Osteocyte (in vitro differentiated cells): ENCODE data around the gene CTBP2. TPM values are rescaled to one million over a fixed set of nuclear protein-coding genes. Genes with fewer than 3 reads are reported as not detected.

Experiments used
- DNase-seq: peaks from one replicate; pipeline ENCODE4 v3.0.0; 2021; ENCODE audit warnings: mixed read lengths; ENCODE audit not compliant: unreplicated experiment; ENCODE audit errors: extremely low spot score
- H3K27ac Mint-ChIP-seq: one replicate; pipeline ENCODE4 v1.8.0; 2021; ENCODE audit warnings: mild to moderate bottlenecking, mixed read lengths; ENCODE audit not compliant: unreplicated experiment
- H3K27me3 Mint-ChIP-seq: one replicate; pipeline ENCODE4 v1.8.0; 2021; ENCODE audit warnings: mixed read lengths; ENCODE audit not compliant: unreplicated experiment
- H3K36me3 Mint-ChIP-seq: one replicate; pipeline ENCODE4 v1.8.0; 2021; ENCODE audit warnings: mixed read lengths; ENCODE audit not compliant: unreplicated experiment
- H3K4me1 Mint-ChIP-seq: one replicate; pipeline ENCODE4 v1.8.0; 2021; ENCODE audit warnings: mixed read lengths; ENCODE audit not compliant: unreplicated experiment
- H3K4me3 Mint-ChIP-seq: one replicate; pipeline ENCODE4 v1.8.0; 2021; ENCODE audit warnings: mild to moderate bottlenecking, moderate library complexity, mixed read lengths; ENCODE audit not compliant: unreplicated experiment
- H3K9me3 Mint-ChIP-seq: one replicate; pipeline ENCODE4 v1.8.0; 2021; ENCODE audit warnings: mixed read lengths; ENCODE audit not compliant: unreplicated experiment
- total RNA-seq: library from RNA; stranded (reverse); gene quantifications from 2 replicates; pipeline ENCODE4 v1.2.1, GENCODE V29; 2021
- TF ChIP-seq, protein P1 (sequence below): fragments of 200-600 bp; sonication (generic); IDR thresholded peaks from 2 replicates; pipeline ENCODE4 v1.5.0; 2021; ENCODE audit warnings: antibody characterized with exemption, mild to moderate bottlenecking, moderate library complexity

The CTBP2 gene
- total RNA-seq, 1 donor from 2014 or later = 125 TPM

- no peaks in the 10 kb centered on the region for H3K9me3 Mint-ChIP-seq
- H3K36me3 Mint-ChIP-seq = peaks cover 19% of the 10 kb centered on the region
- TF ChIP-seq, protein P1, sequence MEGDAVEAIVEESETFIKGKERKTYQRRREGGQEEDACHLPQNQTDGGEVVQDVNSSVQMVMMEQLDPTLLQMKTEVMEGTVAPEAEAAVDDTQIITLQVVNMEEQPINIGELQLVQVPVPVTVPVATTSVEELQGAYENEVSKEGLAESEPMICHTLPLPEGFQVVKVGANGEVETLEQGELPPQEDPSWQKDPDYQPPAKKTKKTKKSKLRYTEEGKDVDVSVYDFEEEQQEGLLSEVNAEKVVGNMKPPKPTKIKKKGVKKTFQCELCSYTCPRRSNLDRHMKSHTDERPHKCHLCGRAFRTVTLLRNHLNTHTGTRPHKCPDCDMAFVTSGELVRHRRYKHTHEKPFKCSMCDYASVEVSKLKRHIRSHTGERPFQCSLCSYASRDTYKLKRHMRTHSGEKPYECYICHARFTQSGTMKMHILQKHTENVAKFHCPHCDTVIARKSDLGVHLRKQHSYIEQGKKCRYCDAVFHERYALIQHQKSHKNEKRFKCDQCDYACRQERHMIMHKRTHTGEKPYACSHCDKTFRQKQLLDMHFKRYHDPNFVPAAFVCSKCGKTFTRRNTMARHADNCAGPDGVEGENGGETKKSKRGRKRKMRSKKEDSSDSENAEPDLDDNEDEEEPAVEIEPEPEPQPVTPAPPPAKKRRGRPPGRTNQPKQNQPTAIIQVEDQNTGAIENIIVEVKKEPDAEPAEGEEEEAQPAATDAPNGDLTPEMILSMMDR = no peak
- no peak overlapping the region for H3K27ac Mint-ChIP-seq
- peaks cover 53% of the 10 kb centered on the region for H3K4me1 Mint-ChIP-seq
- no peak overlapping the region for H3K4me3 Mint-ChIP-seq
- DNase-seq = no peak
- H3K27me3 Mint-ChIP-seq = no peaks in the 10 kb centered on the region
Observed at GRCh38 chr10:125141150-125141859, 19.1 kb downstream of the CTBP2 start.

DNA sequence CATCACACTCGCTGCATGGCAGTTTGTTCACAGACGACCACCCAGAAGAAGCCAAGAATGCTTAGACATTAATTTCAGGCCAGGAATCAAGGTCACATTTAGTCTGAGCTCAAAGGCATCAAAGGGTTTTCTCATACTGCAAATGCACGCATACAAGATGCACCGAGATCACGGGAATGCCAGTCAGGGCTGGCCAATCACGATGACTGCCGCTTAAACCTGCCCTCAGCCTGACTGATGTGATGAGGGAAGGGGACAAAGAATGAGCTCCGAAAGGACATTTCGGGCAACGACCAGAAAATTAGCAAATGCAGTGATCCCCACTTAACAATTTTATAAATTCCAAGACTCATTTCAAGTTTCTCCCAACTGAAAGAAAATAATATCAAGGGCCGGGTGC lies 20.2 kb downstream of the CTBP2 start:
- Mint-ChIP-seq H3K27ac (no peak overlapping the region), H3K27me3 (no peaks in the 10 kb centered on the region), H3K9me3 (no peaks in the 10 kb centered on the region), H3K4me3 (no peak overlapping the region), H3K4me1 (peaks cover 53% of the 10 kb centered on the region), H3K36me3 (peaks cover 21% of the 10 kb centered on the region)
- TF ChIP-seq, protein P1 = no peak
- DNase-seq = no peak

DNA sequence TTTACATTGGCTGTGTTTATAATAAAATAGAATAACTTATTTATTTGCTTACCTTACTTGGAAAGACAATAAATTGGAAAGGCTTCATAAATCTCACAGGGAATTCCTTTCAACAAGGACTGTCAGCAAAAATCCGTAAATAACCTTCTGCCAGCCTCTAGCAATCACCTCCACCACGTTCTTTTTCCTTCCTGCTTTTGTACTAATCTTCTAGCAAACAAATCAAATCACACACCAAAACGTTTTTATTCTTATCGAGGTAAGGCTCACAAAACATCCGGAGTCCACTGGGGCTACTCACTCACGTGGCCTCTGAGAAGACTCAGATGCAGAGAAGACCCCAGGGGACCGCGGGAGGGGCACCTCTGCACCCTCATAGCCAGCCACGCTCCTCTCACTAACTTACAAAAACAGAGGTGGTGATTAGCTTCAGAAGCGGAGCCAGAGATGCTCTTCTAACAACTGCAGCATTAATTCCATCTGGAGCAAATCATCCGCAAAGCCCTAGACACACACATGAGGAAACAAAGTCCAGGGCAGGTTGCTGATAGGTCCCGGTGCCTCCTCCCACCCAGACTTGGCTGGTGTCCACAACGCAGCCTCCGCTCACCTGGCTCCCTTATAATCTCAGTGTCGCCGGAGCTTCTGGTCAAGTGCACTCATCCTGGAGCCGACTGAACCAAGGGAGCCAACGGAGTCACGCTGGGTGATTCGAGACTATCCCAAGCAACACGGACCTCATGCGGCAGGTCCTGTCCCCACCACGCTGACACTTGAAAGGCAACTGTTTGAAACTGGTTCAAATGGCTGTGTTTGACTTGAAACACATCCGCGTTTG lies 22.5 kb downstream of the CTBP2 start:
- no peaks in the 10 kb centered on the region for H3K9me3 Mint-ChIP-seq
- peaks cover 51% of the 10 kb centered on the region for H3K4me1 Mint-ChIP-seq
- H3K27me3 Mint-ChIP-seq = no peaks in the 10 kb centered on the region
- TF ChIP-seq, protein P1 = no peak
- H3K27ac Mint-ChIP-seq = no peak overlapping the region
- DNase-seq = no peak
- no peak overlapping the region for H3K4me3 Mint-ChIP-seq
- peaks cover 25% of the 10 kb centered on the region for H3K36me3 Mint-ChIP-seq

GRCh38 chr10:125136087-125136486 lies 24.3 kb downstream of the CTBP2 start:
- peaks cover 42% of the 10 kb centered on the region for H3K4me1 Mint-ChIP-seq
- H3K27me3 Mint-ChIP-seq = no peaks in the 10 kb centered on the region
- no peaks in the 10 kb centered on the region for H3K9me3 Mint-ChIP-seq
- peaks cover 36% of the 10 kb centered on the region for H3K36me3 Mint-ChIP-seq
- H3K27ac Mint-ChIP-seq = no peak overlapping the region
- H3K4me3 Mint-ChIP-seq = no peak overlapping the region
- DNase-seq = no peak
- TF ChIP-seq, protein P1 = no peak

GRCh38 chr10:125135771-125136035 lies 24.7 kb downstream of the CTBP2 start:
- Mint-ChIP-seq H3K27ac (no peak overlapping the region), H3K9me3 (no peaks in the 10 kb centered on the region), H3K4me1 (peaks cover 42% of the 10 kb centered on the region), H3K36me3 (peaks cover 39% of the 10 kb centered on the region), H3K4me3 (no peak overlapping the region), H3K27me3 (no peaks in the 10 kb centered on the region)
- TF ChIP-seq, protein P1 = no peak
- DNase-seq = no peak
